Measurements from ENCODE around the gene ANKRD35.

Gene ANKRD35

DNA sequence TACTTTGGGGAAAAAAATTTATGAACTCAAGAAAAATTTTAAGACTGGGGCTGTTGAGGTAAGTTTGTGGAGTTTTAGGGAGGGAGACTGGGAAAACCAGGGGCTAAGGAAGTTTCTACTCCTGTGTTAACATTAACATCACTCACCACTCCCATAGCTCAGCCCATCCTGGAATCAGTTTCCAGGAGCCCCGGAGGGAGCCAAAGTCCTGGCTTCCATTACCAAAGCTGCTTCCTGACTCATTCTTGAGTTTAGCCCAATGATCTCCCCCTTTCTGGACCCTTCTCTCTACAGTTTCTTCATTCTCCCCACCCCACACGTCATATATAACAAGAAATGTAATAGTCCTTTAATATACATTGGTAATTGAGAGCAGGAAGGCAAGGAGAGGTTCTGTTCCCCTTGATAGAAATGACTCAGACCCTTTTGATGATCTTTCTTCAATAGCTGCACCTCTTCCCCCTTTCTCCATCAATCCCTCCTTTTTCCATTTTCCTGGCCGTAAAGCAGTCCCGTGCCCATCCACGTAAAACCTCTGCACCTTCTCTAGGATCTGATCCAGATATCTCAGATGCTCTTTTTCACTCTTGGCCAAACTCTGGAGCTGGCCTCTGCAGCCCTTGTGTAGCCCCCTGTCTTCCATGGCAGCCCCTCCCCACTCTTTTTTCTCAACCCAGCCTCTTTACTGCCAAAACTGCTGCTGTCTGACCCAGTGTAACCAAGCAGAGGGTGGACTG is 22.2 kb downstream of the ANKRD35 start:
- no peaks in the 10 kb centered on the region for H3K27me3 ChIP-seq (ENCODE audit: insufficient read depth, insufficient read length)

DNA sequence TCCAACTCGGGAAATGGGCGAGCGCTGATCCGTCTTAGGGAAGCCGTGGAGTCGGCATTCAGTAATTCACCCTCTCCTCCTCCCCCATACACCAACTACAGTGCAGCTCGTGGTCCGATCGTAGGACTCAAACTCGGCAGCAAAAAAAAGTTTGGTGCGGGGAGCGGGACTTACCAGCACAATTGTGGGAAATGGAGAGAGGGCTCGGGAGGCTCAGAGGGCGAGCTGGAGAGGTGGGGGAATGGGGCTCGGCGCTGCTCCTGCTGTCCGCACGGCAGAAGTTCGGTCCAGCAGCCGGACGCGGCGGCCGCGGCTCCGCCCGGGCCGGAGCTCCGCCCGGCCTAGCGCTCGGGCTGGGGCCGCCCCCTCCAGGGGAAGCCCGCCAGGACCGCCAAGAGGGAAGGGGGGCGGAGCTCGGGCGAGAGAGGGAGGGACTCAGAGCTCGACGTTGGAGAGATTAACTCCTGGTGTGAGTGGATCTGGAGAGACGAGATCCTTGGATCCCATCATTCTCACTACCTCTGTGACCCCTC is 26.1 kb downstream of the ANKRD35 start:
- Histone ChIP-seq H3K4me1 (ENCODE audit: insufficient read depth, insufficient read length) (peaks cover 20% of the 10 kb centered on the region), H3K9ac (ENCODE audit: insufficient read length, low read depth) (peak overlapping the region; percentile 87), H3K36me3 (ENCODE audit: insufficient read depth, insufficient read length, low read length) (peaks cover 29% of the 10 kb centered on the region), H3K27me3 (ENCODE audit: insufficient read depth, insufficient read length) (no peaks in the 10 kb centered on the region), H3K4me3 (ENCODE audit: insufficient read length, low read depth) (peak overlapping the region; percentile 92), H3K9me3 (ENCODE audit: insufficient read depth, low read length) (peaks cover 10% of the 10 kb centered on the region; the same call in 1 of the 2 replicates)
- no peak for TF ChIP-seq ZNF274 (IDR thresholded peaks at IDR 0.05; ENCODE audit: low read depth, low read length)
- no peak for TF ChIP-seq YY1 (IDR thresholded peaks at IDR 0.05; ENCODE audit: insufficient read depth, insufficient read length)
- TF ChIP-seq SUZ12 (IDR thresholded peaks at IDR 0.05; ENCODE audit: extremely low read depth, insufficient read depth, insufficient read length): no peak
- DNase-seq (ENCODE audit: low read depth, low spot score): peak; percentile 89

More for the DNA sequence above, 22.2 kb downstream of the ANKRD35 start:
- Histone ChIP-seq H3K9me3 (ENCODE audit: insufficient read depth, low read length) (no peaks in the 10 kb centered on the region), H3K4me1 (ENCODE audit: insufficient read depth, insufficient read length) (peaks cover 7% of the 10 kb centered on the region), H3K9ac (ENCODE audit: insufficient read length, low read depth) (no peak overlapping the region), H3K36me3 (ENCODE audit: insufficient read depth, insufficient read length, low read length) (no peaks in the 10 kb centered on the region), H3K4me3 (ENCODE audit: insufficient read length, low read depth) (no peak overlapping the region)
- DNase-seq (ENCODE audit: low read depth, low spot score): no peak
- no peak for TF ChIP-seq YY1 (IDR thresholded peaks at IDR 0.05; ENCODE audit: insufficient read depth, insufficient read length)
- no peak for TF ChIP-seq SUZ12 (IDR thresholded peaks at IDR 0.05; ENCODE audit: extremely low read depth, insufficient read depth, insufficient read length)
- TF ChIP-seq ZNF274 (IDR thresholded peaks at IDR 0.05; ENCODE audit: low read depth, low read length): no peak

DNA sequence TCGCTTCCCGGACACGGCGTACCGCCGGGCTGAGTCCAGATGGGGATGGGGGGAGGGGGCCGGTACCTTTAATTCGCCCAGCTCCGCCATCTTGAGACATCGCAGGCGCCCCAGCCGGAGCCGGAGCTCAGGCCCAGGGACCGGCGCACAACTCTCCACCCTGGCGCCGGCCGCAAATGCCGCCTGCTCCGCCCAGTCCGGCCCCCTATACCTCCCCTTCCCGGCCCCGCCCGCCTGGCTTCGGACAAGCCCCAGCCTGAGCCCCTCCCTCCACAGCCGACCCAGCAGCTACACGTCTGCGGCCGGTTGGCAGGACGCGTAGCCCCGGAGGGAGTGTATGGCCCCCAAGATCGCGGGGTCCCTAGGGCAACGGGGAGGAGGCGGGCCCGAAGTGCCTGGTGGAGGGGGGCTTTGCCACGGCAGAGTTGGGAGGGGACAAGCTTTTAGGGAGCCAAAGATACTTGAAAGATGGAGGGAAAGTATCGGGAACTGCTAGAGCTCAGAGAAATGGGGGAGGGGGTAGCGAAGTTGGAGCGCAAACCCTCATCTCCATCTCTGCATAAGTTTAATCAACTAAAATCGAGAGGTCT is 26.7 kb downstream of the ANKRD35 start, which contains the start of gene PIAS3:
TSS of gene PIAS3 (minus strand) at position 181 of the 590 bp plus-strand sequence. CDS start at position 90, 91 bp downstream.
- peaks cover 20% of the 10 kb centered on the region for H3K4me1 ChIP-seq (ENCODE audit: insufficient read depth, insufficient read length)
- TF ChIP-seq YY1 (IDR thresholded peaks at IDR 0.05; ENCODE audit: insufficient read depth, insufficient read length): peak; percentile 78
- no peak for TF ChIP-seq ZNF274 (IDR thresholded peaks at IDR 0.05; ENCODE audit: low read depth, low read length)
- TF ChIP-seq SUZ12 (IDR thresholded peaks at IDR 0.05; ENCODE audit: extremely low read depth, insufficient read depth, insufficient read length): no peak
- H3K4me3 ChIP-seq (ENCODE audit: insufficient read length, low read depth): peak within 1 kb of the TSS; percentile 92
- H3K36me3 ChIP-seq (ENCODE audit: insufficient read depth, insufficient read length, low read length): peaks cover 35% of the 10 kb centered on the region
- H3K27me3 ChIP-seq (ENCODE audit: insufficient read depth, insufficient read length): no peaks in the 10 kb centered on the region
- peak; percentile 97 for DNase-seq (ENCODE audit: low read depth, low spot score)
- H3K9ac ChIP-seq (ENCODE audit: insufficient read length, low read depth): peak within 1 kb of the TSS; percentile 87
- H3K9me3 ChIP-seq (ENCODE audit: insufficient read depth, low read length): peaks cover 10% of the 10 kb centered on the region; the same call in 1 of the 2 replicates

DNA sequence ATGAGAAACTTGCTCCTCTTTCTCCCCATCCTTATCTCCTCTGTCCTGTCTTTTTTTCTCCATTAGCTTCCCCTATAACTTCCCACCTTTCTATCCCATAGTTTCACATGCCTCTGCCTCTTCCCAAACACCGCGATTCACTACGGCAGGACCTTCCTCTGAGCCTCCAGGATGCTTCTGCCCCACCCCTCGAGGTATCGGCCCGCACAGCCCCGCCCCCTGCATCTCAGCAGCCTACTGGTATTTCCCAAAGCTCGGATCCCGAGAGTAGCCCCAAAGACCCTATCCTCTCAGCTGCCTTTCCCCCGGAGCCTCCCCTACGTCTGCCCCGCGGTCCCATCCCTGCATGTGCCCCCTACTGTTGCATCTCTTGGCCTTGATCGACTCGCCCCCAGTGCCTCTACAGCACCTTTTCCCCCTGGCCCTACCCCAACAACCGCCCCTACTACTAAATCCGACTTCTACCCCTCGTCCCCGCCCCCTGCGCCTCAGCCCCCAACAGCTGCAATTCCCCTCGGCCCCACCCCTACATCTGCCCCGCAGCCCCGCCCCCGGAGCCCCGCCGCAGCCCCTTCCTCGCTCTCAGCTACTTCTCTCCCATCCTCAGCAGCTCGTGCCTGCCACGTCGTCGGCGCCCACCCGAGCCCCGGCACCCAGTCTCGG is 27.3 kb downstream of the ANKRD35 start:
- DNase-seq (ENCODE audit: low read depth, low spot score): peak; percentile 75
- peaks cover 20% of the 10 kb centered on the region for H3K4me1 ChIP-seq (ENCODE audit: insufficient read depth, insufficient read length)
- H3K4me3 ChIP-seq (ENCODE audit: insufficient read length, low read depth): peak overlapping the region; percentile 92
- no peaks in the 10 kb centered on the region for H3K27me3 ChIP-seq (ENCODE audit: insufficient read depth, insufficient read length)
- peaks cover 10% of the 10 kb centered on the region; the same call in 1 of the 2 replicates for H3K9me3 ChIP-seq (ENCODE audit: insufficient read depth, low read length)
- H3K9ac ChIP-seq (ENCODE audit: insufficient read length, low read depth): peak overlapping the region; percentile 86
- H3K36me3 ChIP-seq (ENCODE audit: insufficient read depth, insufficient read length, low read length): peaks cover 41% of the 10 kb centered on the region
- TF ChIP-seq SUZ12 (IDR thresholded peaks at IDR 0.05; ENCODE audit: extremely low read depth, insufficient read depth, insufficient read length): no peak
- TF ChIP-seq ZNF274 (IDR thresholded peaks at IDR 0.05; ENCODE audit: low read depth, low read length): no peak
- TF ChIP-seq YY1 (IDR thresholded peaks at IDR 0.05; ENCODE audit: insufficient read depth, insufficient read length): no peak

DNA sequence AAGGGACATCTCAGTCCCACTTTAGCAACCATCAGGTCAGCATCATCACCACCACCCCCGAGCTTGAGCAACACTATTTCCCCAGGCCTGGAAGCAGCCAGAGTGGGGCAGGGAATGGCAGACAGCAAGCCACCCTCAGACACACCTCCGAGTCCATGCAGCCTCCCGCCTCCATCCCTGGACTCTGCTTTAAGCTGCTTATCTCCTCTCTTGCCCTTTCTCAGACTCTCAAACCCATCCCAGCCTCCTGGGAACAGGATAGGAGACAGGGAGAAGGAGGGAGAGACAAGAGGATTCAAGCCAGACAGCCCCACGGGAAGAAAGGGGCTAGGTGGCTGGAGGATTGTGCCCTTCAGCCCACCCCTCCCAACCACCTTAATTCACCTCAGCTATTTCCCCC is 28.5 kb downstream of the ANKRD35 start:
- Histone ChIP-seq H3K4me1 (ENCODE audit: insufficient read depth, insufficient read length) (peaks cover 17% of the 10 kb centered on the region), H3K27me3 (ENCODE audit: insufficient read depth, insufficient read length) (no peaks in the 10 kb centered on the region), H3K9ac (ENCODE audit: insufficient read length, low read depth) (no peak overlapping the region), H3K9me3 (ENCODE audit: insufficient read depth, low read length) (peaks cover 10% of the 10 kb centered on the region; the same call in 1 of the 2 replicates), H3K4me3 (ENCODE audit: insufficient read length, low read depth) (no peak overlapping the region), H3K36me3 (ENCODE audit: insufficient read depth, insufficient read length, low read length) (peaks cover 52% of the 10 kb centered on the region)
- TF ChIP-seq SUZ12 (IDR thresholded peaks at IDR 0.05; ENCODE audit: extremely low read depth, insufficient read depth, insufficient read length) (no peak), ZNF274 (IDR thresholded peaks at IDR 0.05; ENCODE audit: low read depth, low read length) (no peak), YY1 (IDR thresholded peaks at IDR 0.05; ENCODE audit: insufficient read depth, insufficient read length) (no peak)
- DNase-seq (ENCODE audit: low read depth, low spot score): no peak

DNA sequence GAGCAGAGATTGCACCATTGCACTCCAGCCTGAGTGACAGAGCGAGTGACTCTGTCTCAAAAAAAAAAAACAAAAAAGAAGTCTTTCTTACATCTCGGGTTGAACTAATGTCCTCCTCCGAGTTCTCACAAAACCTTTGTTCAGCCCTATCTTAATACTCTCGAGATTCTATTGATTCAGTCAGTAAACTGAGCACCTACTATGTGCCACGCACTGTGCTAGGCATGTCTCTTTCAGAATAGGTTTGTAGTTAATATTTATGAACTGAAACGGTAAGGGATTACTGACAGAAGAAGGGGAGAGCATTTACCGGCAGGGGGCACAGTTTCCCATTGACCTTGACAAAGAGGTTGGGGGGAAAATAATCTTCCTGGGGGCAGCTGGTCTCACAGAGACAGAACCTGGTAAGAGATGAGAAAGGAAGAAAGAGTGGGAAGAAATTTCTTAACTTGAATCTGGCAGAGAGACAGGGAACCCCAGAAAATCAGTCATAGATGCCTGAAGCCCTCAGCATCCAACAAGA is 30.2 kb downstream of the ANKRD35 start:
- peaks cover 68% of the 10 kb centered on the region for H3K36me3 ChIP-seq (ENCODE audit: insufficient read depth, insufficient read length, low read length)
- no peaks in the 10 kb centered on the region for H3K27me3 ChIP-seq (ENCODE audit: insufficient read depth, insufficient read length)
- no peak overlapping the region for H3K4me3 ChIP-seq (ENCODE audit: insufficient read length, low read depth)
- H3K9me3 ChIP-seq (ENCODE audit: insufficient read depth, low read length): peaks cover 10% of the 10 kb centered on the region; the same call in 1 of the 2 replicates
- no peak for DNase-seq (ENCODE audit: low read depth, low spot score)
- H3K4me1 ChIP-seq (ENCODE audit: insufficient read depth, insufficient read length): peaks cover 17% of the 10 kb centered on the region
- TF ChIP-seq SUZ12 (IDR thresholded peaks at IDR 0.05; ENCODE audit: extremely low read depth, insufficient read depth, insufficient read length) (no peak), ZNF274 (IDR thresholded peaks at IDR 0.05; ENCODE audit: low read depth, low read length) (no peak), YY1 (IDR thresholded peaks at IDR 0.05; ENCODE audit: insufficient read depth, insufficient read length) (no peak)
- H3K9ac ChIP-seq (ENCODE audit: insufficient read length, low read depth): no peak overlapping the region
